ENCODE data around the gene CES5A.

The CES5A gene

GRCh38 chr16:55912022-55912421 lies 36.8 kb upstream of the CES5A start:
- ChIA-PET POLR2A (no interaction called here), CTCF (no interaction called here)
- no peaks in the 10 kb centered on the region for H3K4me1 ChIP-seq (ENCODE audit: control insufficient read depth, insufficient read depth, low read length)
- H3K9me3 ChIP-seq (ENCODE audit: control insufficient read depth, insufficient read depth, low read depth, low read length) = no peaks in the 10 kb centered on the region
- TF ChIP-seq, protein P1, sequence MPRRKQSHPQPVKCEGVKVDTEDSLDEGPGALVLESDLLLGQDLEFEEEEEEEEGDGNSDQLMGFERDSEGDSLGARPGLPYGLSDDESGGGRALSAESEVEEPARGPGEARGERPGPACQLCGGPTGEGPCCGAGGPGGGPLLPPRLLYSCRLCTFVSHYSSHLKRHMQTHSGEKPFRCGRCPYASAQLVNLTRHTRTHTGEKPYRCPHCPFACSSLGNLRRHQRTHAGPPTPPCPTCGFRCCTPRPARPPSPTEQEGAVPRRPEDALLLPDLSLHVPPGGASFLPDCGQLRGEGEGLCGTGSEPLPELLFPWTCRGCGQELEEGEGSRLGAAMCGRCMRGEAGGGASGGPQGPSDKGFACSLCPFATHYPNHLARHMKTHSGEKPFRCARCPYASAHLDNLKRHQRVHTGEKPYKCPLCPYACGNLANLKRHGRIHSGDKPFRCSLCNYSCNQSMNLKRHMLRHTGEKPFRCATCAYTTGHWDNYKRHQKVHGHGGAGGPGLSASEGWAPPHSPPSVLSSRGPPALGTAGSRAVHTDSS (tag by site-specific recombination; IDR thresholded peaks at IDR 0.05) = no peak
- TF ChIP-seq ZNF623 (tag by site-specific recombination; IDR thresholded peaks at IDR 0.05) (no peak), ZNF664 (tag by site-specific recombination; IDR thresholded peaks at IDR 0.05) (no peak), SCRT2 (tag by site-specific recombination; IDR thresholded peaks at IDR 0.05) (no peak), OVOL3 (tag by site-specific recombination; IDR thresholded peaks at IDR 0.05) (no peak), ZNF585B (tag by site-specific recombination; IDR thresholded peaks at IDR 0.05) (no peak), ZNF521 (tag by site-specific recombination; IDR thresholded peaks at IDR 0.05) (no peak), ZNF639 (tag by site-specific recombination; IDR thresholded peaks at IDR 0.05) (no peak), ZBTB7A (tag by site-specific recombination; IDR thresholded peaks at IDR 0.05; ENCODE audit: low read depth) (no peak), SETDB1 (IDR thresholded peaks at IDR 0.05; ENCODE audit: insufficient read length, low read length) (no peak), ZNF555 (tag by site-specific recombination; conservative IDR thresholded peaks at IDR 0.05) (no peak), ZNF174 (tag by site-specific recombination; IDR thresholded peaks at IDR 0.05) (no peak), ZNF645 (tag by site-specific recombination; IDR thresholded peaks at IDR 0.05) (no peak), ZSCAN30 (tag by site-specific recombination; IDR thresholded peaks at IDR 0.05) (no peak)
- TF ChIP-seq, protein P2, sequence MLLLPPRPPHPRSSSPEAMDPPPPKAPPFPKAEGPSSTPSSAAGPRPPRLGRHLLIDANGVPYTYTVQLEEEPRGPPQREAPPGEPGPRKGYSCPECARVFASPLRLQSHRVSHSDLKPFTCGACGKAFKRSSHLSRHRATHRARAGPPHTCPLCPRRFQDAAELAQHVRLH (tag by site-specific recombination; IDR thresholded peaks at IDR 0.05) = no peak
- TF ChIP-seq, protein P3, sequence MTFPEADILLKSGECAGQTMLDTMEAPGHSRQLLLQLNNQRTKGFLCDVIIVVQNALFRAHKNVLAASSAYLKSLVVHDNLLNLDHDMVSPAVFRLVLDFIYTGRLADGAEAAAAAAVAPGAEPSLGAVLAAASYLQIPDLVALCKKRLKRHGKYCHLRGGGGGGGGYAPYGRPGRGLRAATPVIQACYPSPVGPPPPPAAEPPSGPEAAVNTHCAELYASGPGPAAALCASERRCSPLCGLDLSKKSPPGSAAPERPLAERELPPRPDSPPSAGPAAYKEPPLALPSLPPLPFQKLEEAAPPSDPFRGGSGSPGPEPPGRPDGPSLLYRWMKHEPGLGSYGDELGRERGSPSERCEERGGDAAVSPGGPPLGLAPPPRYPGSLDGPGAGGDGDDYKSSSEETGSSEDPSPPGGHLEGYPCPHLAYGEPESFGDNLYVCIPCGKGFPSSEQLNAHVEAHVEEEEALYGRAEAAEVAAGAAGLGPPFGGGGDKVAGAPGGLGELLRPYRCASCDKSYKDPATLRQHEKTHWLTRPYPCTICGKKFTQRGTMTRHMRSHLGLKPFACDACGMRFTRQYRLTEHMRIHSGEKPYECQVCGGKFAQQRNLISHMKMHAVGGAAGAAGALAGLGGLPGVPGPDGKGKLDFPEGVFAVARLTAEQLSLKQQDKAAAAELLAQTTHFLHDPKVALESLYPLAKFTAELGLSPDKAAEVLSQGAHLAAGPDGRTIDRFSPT (tag by site-specific recombination; IDR thresholded peaks at IDR 0.05) = no peak
- H3K36me3 ChIP-seq (ENCODE audit: control insufficient read depth in 2 of 2, insufficient read depth in 1 of 2, low read length in 2 of 2) = no peaks in the 10 kb centered on the region
- no peak overlapping the region for H3K27ac ChIP-seq (ENCODE audit: extremely low read depth, low read depth, low read length)
- no peak overlapping the region for H3K4me3 ChIP-seq (ENCODE audit: low read depth, low read length)

DNA sequence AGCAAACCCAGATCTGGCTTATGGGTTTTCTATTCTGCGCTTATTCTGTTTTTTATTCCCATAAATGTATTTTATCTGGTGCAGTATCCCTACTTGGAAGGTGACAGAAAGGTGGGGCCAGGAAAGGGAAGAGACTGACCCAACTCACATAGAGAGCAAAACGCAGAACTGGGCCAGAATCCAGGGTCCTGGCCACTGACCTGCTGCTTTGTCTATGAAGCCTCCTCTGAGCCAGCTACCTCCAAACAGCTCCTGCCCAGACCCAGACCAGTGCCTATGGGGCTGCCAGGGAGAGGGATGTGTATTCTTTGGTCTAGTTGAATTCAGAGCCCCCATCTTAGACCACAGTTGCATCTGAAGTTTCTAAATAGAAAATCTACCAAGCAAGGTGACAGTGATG lies 36.4 kb upstream of the CES5A start:
- ChIA-PET POLR2A (no interaction called here), CTCF (no interaction called here)
- Histone ChIP-seq H3K27ac (ENCODE audit: extremely low read depth, low read depth, low read length) (no peak overlapping the region), H3K4me1 (ENCODE audit: control insufficient read depth, insufficient read depth, low read length) (no peaks in the 10 kb centered on the region), H3K9me3 (ENCODE audit: control insufficient read depth, insufficient read depth, low read depth, low read length) (no peaks in the 10 kb centered on the region), H3K4me3 (ENCODE audit: low read depth, low read length) (no peak overlapping the region), H3K36me3 (ENCODE audit: control insufficient read depth in 2 of 2, insufficient read depth in 1 of 2, low read length in 2 of 2) (no peaks in the 10 kb centered on the region)
- TF ChIP-seq ZFP37 (tag by site-specific recombination; IDR thresholded peaks at IDR 0.05) (no peak), YY2 (tag by site-specific recombination; IDR thresholded peaks at IDR 0.05) (no peak), ZFP3 (tag by site-specific recombination; IDR thresholded peaks at IDR 0.05; ENCODE audit: low read depth) (no peak), ZNF19 (tag by site-specific recombination; IDR thresholded peaks at IDR 0.05; ENCODE audit: low read depth) (no peak)

All from HEK293 (cell line).